Measurements from ENCODE around the gene PRDM16. TPM values are rescaled to one million over a fixed set of nuclear protein-coding genes. Genes with fewer than 3 reads are reported as not detected.

PRDM16 gene
- total RNA-seq, 4 donors from 2014 or later, result 15.7 to 54.3 (median 27.6) TPM

- DNase-seq, result no peak
- Histone ChIP-seq H3K27ac (no peak overlapping the region), H3K4me1 (peaks cover 10 to 20% of the 10 kb centered on the region in 2 donors), H3K36me3 (no peaks in the 10 kb centered on the region), H3K4me3 (replicated peaks in 1 of 3) (no peak overlapping the region), H3K9me3 (no peaks in the 10 kb centered on the region), H3K27me3 (no peaks in the 10 kb centered on the region)
- intact Hi-C loops (cut with DNase I), result no loop called here
- WGBS, 2 donors, result 90 to 92% methylated on average over 11 to 18 of the region's 18 CpGs
- no peak for TF ChIP-seq CTCF (IDR thresholded peaks at IDR 0.05)
- TF ChIP-seq POLR2A (IDR thresholded peaks at IDR 0.05), result no peak
Observed at GRCh38 chr1:3138623-3139151, 69.7 kb downstream of the PRDM16 start.

- H3K4me3 ChIP-seq (replicated peaks in 1 of 3), result no peak overlapping the region
- H3K4me1 ChIP-seq, result peaks cover 3 to 12% of the 10 kb centered on the region in 2 donors
- no peak overlapping the region for H3K27ac ChIP-seq
- WGBS, 2 donors, result 66 to 71% methylated on average over 4 to 16 of the region's 16 CpGs
- DNase-seq, result no peak
- no peaks in the 10 kb centered on the region for H3K36me3 ChIP-seq
- TF ChIP-seq CTCF (IDR thresholded peaks at IDR 0.05) (no peak), POLR2A (IDR thresholded peaks at IDR 0.05) (no peak)
- intact Hi-C loops (cut with DNase I), result no loop called here
- no peaks in the 10 kb centered on the region for H3K9me3 ChIP-seq
- no peaks in the 10 kb centered on the region for H3K27me3 ChIP-seq
Observed at GRCh38 chr1:3139451-3139852, 70.4 kb downstream of the PRDM16 start.

- intact Hi-C loops (cut with DNase I), result no loop called here
- Histone ChIP-seq H3K27me3 (no peaks in the 10 kb centered on the region), H3K27ac (no peak overlapping the region), H3K36me3 (no peaks in the 10 kb centered on the region), H3K4me1 (peaks cover 0 to 8% of the 10 kb centered on the region in 2 donors), H3K4me3 (replicated peaks in 1 of 3) (no peak overlapping the region), H3K9me3 (no peaks in the 10 kb centered on the region)
- 64 to 70% methylated on average over 23 to 26 of the region's 26 CpGs for WGBS, 2 donors
- no peak for DNase-seq
- no peak for TF ChIP-seq CTCF (IDR thresholded peaks at IDR 0.05)
- no peak for TF ChIP-seq POLR2A (IDR thresholded peaks at IDR 0.05)
Observed at GRCh38 chr1:3139871-3140361, 70.9 kb downstream of the PRDM16 start.

- 74 to 82% methylated on average over 17 to 19 of the region's 19 CpGs for WGBS, 2 donors
- no peaks in the 10 kb centered on the region for H3K27me3 ChIP-seq
- H3K4me1 ChIP-seq, result peaks cover 0 to 5% of the 10 kb centered on the region in 2 donors
- intact Hi-C loops (cut with DNase I), result no loop called here
- H3K27ac ChIP-seq, result no peak overlapping the region
- no peaks in the 10 kb centered on the region for H3K9me3 ChIP-seq
- TF ChIP-seq CTCF (IDR thresholded peaks at IDR 0.05) (no peak), POLR2A (IDR thresholded peaks at IDR 0.05) (no peak)
- H3K4me3 ChIP-seq (replicated peaks in 1 of 3), result no peak overlapping the region
- no peaks in the 10 kb centered on the region for H3K36me3 ChIP-seq
- no peak for DNase-seq
Observed at GRCh38 chr1:3140437-3140836, 71.4 kb downstream of the PRDM16 start.

GRCh38 chr1:3141129-3141528 is 72.1 kb downstream of the PRDM16 start:
- Histone ChIP-seq H3K36me3 (no peaks in the 10 kb centered on the region), H3K4me1 (no peaks in the 10 kb centered on the region), H3K4me3 (replicated peaks in 1 of 3) (no peak overlapping the region), H3K9me3 (no peaks in the 10 kb centered on the region), H3K27ac (no peak overlapping the region), H3K27me3 (no peaks in the 10 kb centered on the region)
- DNase-seq, result no peak
- TF ChIP-seq CTCF (IDR thresholded peaks at IDR 0.05) (no peak), POLR2A (IDR thresholded peaks at IDR 0.05) (no peak)
- intact Hi-C loops (cut with DNase I), result no loop called here
- 95 to 97% methylated on average over 13 of the region's 13 CpGs for WGBS, 2 donors

Measured in thyroid gland (tissue), 4 donors.